GM18861 (cell line): ENCODE data around the gene COPS2.
"Not testable (repeated sequence)": the region's sequence is repeated elsewhere in the genome, so short reads cannot be mapped to it uniquely, and the experiment has no call there.

Source experiments
- ATAC-seq: cut with Tn5 transposase; IDR thresholded peaks from one replicate; pipeline ENCODE4 v1.9.1; 2021; ENCODE audit not compliant: unreplicated experiment

COPS2 gene

GRCh38 chr15:49110158-49110944 is 45.0 kb downstream of the COPS2 start:
- no peak for ATAC-seq

- ATAC-seq, result no peak
Observed at GRCh38 chr15:49103002-49103401, 52.4 kb downstream of the COPS2 start.

- no peak for ATAC-seq
Observed at GRCh38 chr15:49101536-49101935, 53.9 kb downstream of the COPS2 start.

GRCh38 chr15:49096090-49096750 is 59.2 kb downstream of the COPS2 start:
- ATAC-seq, result no peak

GRCh38 chr15:49094923-49095322 is 60.5 kb downstream of the COPS2 start:
- no peak for ATAC-seq

GRCh38 chr15:49093252-49094105 is 61.9 kb downstream of the COPS2 start:
- no peak for ATAC-seq

GRCh38 chr15:49088996-49089395 is 66.4 kb downstream of the COPS2 start:
- ATAC-seq, result no peak

GRCh38 chr15:49085696-49086459 is 69.5 kb downstream of the COPS2 start:
- ATAC-seq, result no peak

- no peak for ATAC-seq
Observed at GRCh38 chr15:49084285-49084570, 71.2 kb downstream of the COPS2 start.

- ATAC-seq, result no peak
Observed at GRCh38 chr15:49083401-49084284, 71.8 kb downstream of the COPS2 start.

- no peak for ATAC-seq
Observed at GRCh38 chr15:49082960-49083359, 72.4 kb downstream of the COPS2 start.

GRCh38 chr15:49079340-49080039 is 75.9 kb downstream of the COPS2 start:
- no peak for ATAC-seq

- no peak for ATAC-seq
Observed at GRCh38 chr15:49075881-49076280, 79.5 kb downstream of the COPS2 start.

GRCh38 chr15:49074589-49075287 is 80.7 kb downstream of the COPS2 start:
- ATAC-seq, result not testable (repeated sequence)
